Astrocyte (in vitro differentiated cells and primary cell): ENCODE measurements around the gene RETREG2.

Experiments used
- CTCF ChIP-seq: IDR thresholded peaks from 2 replicates; pipeline ENCODE4 v1.5.1; 2011; ENCODE audit warnings: low read depth, mild to moderate bottlenecking, inconsistent platforms, low read length, moderate library complexity; ENCODE audit not compliant: insufficient read depth
- EZH2 ChIP-seq: IDR thresholded peaks from 2 replicates; pipeline ENCODE4 v1.6.1; 2012; ENCODE audit warnings: mild to moderate bottlenecking, low read length, inconsistent platforms; ENCODE audit not compliant: insufficient read depth

GRCh38 chr2:219181531-219181930 is 3.5 kb downstream of the RETREG2 start:
- TF ChIP-seq EZH2 = no peak
- TF ChIP-seq CTCF = no peak
